PC-9 (cell line): ENCODE measurements around the gene PPIAL4G. TPM values are rescaled to one million over a fixed set of nuclear protein-coding genes. Genes with fewer than 3 reads are reported as not detected.
"Not testable (repeated sequence)": the region's sequence is repeated elsewhere in the genome, so short reads cannot be mapped to it uniquely, and the experiment has no call there.

Experiments
- BruUV-seq: library from RNA; stranded (reverse); fragments of 400-500 nt; replicated peaks from 2 replicates; lab custom pipeline; 2021; lab: Mats Ljungman, UMichigan
- CTCF ChIA-PET: fragments of 300-600 bp; sonication (Branson Sonifier 250); formaldehyde crosslinking; loops from one replicate; lab custom pipeline; 2022; ENCODE audit warnings: antibody characterized with exemption; lab: Charles Lee
- POLR2A ChIA-PET: fragments of 300-600 bp; sonication (Branson Sonifier 250); formaldehyde crosslinking; loops from one replicate; lab custom pipeline; 2022; ENCODE audit warnings: antibody characterized with exemption; ENCODE audit not compliant: unreplicated experiment; lab: Charles Lee
- DNase-seq, 2 experiments: peaks; one replicate each; pipeline versions ENCODE4 v3.0.0 to v3.0.0-alpha.2; 2015 to 2022; ENCODE audit warnings: mixed read lengths in 1 of 2
- H2AFZ ChIP-seq: fragments of 200-600 bp; sonication (generic); 2 replicates; pipeline ENCODE4 v1.8.1; 2017; ENCODE audit warnings: antibody characterized with exemption
- H3F3A ChIP-seq: fragments of 200-600 bp; sonication (generic); 2 replicates; pipeline ENCODE4 v1.8.1; 2017; ENCODE audit warnings: antibody characterized with exemption, mild to moderate bottlenecking, low read depth; ENCODE audit not compliant: insufficient read depth
- H3K27ac ChIP-seq: fragments of 200-600 bp; sonication (generic); 2 replicates; pipeline ENCODE4 v1.6.1; 2016; ENCODE audit warnings: mixed run types
- H3K27me3 ChIP-seq: fragments of 200-600 bp; sonication (generic); 2 replicates; pipeline ENCODE4 v1.6.1; 2016; ENCODE audit warnings: low read depth, mixed run types; ENCODE audit not compliant: insufficient read depth
- H3K36me3 ChIP-seq: fragments of 200-600 bp; sonication (generic); 2 replicates; pipeline ENCODE4 v1.6.1; 2016; ENCODE audit warnings: low read depth, mixed run types
- H3K4me1 ChIP-seq: fragments of 200-600 bp; sonication (generic); replicated peaks from 2 replicates; pipeline ENCODE4 v1.6.1; 2016; ENCODE audit warnings: mixed run types; ENCODE audit not compliant: insufficient read depth
- H3K4me2 ChIP-seq: fragments of 200-600 bp; sonication (generic); 2 replicates; pipeline ENCODE4 v1.6.1; 2017; ENCODE audit warnings: mixed run types
- H3K4me3 ChIP-seq: fragments of 200-600 bp; sonication (generic); 2 replicates; pipeline ENCODE4 v1.6.1; 2016; ENCODE audit warnings: mixed run types
- H3K79me2 ChIP-seq: fragments of 200-600 bp; sonication (generic); 2 replicates; pipeline ENCODE4 v1.6.1; 2017; ENCODE audit warnings: low read depth, mixed run types
- H3K9me2 ChIP-seq: fragments of 200-600 bp; sonication (generic); 2 replicates; pipeline ENCODE4 v1.8.1; 2017; ENCODE audit warnings: mild to moderate bottlenecking; ENCODE audit not compliant: insufficient read depth
- H3K9me3 ChIP-seq: fragments of 200-600 bp; sonication (generic); 2 replicates; pipeline ENCODE4 v1.8.1; 2016; ENCODE audit warnings: low read depth; ENCODE audit not compliant: insufficient read depth
- H4K20me1 ChIP-seq: fragments of 200-600 bp; sonication (generic); 2 replicates; pipeline ENCODE4 v1.8.1; 2017; ENCODE audit not compliant: insufficient read depth
- CTCF ChIP-seq: fragments of 200-600 bp; sonication (generic); conservative IDR thresholded peaks from 2 replicates; pipeline ENCODE4 v1.6.1; 2017; ENCODE audit warnings: mixed run types, antibody characterized with exemption, mild to moderate bottlenecking, moderate library complexity
- EZH2 ChIP-seq: fragments of 200-600 bp; sonication (generic); IDR thresholded peaks from 2 replicates; pipeline ENCODE4 v1.8.0; 2017; ENCODE audit warnings: antibody characterized with exemption, low read depth
- intact Hi-C: fragments of 100-400 bp; cut with micrococcal nuclease; formaldehyde crosslinking; loops from one replicate; pipeline ENCODE4 v1.10.0; 2022; ENCODE audit not compliant: unreplicated experiment
- total RNA-seq: library from RNA; stranded (reverse); gene quantifications from 2 replicates; pipeline ENCODE4 v1.2.3, GENCODE V29; 2021

Gene PPIAL4G
- total RNA-seq, 1 experiment from 2014 or later, result not detected

GRCh38 chr1:148434832-148435231 is 48.3 kb downstream of the PPIAL4G start:
- H3K4me3 ChIP-seq, result no peak overlapping the region

GRCh38 chr1:148432916-148433317 is 50.2 kb downstream of the PPIAL4G start:
- H3K9me2 ChIP-seq, H3K4me1 ChIP-seq, POLR2A ChIA-PET, H2AFZ ChIP-seq, intact Hi-C loops, H3K27me3 ChIP-seq, BruUV-seq, H3K4me3 ChIP-seq, H3K9me3 ChIP-seq, DNase-seq, CTCF ChIA-PET, H3F3A ChIP-seq, H3K4me2 ChIP-seq, H3K27ac ChIP-seq, H4K20me1 ChIP-seq, H3K36me3 ChIP-seq, H3K79me2 ChIP-seq: not testable (repeated sequence)

More at GRCh38 chr1:148434832-148435231, 48.3 kb downstream of the PPIAL4G start:
- DNase-seq, result no peak
- H3K36me3 ChIP-seq, result no peaks in the 10 kb centered on the region
- H3K27me3 ChIP-seq, result no peaks in the 10 kb centered on the region
- no peak overlapping the region for H2AFZ ChIP-seq
- H4K20me1 ChIP-seq, result no peaks in the 10 kb centered on the region
- no TSS peak for BruUV-seq
- intact Hi-C loops, result no loop called here
- no peaks in the 10 kb centered on the region for H3K4me1 ChIP-seq
- POLR2A ChIA-PET, result no interaction called here
- H3K27ac ChIP-seq, result no peak overlapping the region
- no peaks in the 10 kb centered on the region for H3K79me2 ChIP-seq
- TF ChIP-seq CTCF (no peak), EZH2 (no peak)
- no peaks in the 10 kb centered on the region for H3K9me3 ChIP-seq
- H3K4me2 ChIP-seq, result no peak overlapping the region
- H3F3A ChIP-seq, result no peaks in the 10 kb centered on the region
- CTCF ChIA-PET, result no interaction called here
- no peaks in the 10 kb centered on the region for H3K9me2 ChIP-seq

Other genes with a start within 250 kb of the PPIAL4G start
- gene NBPF14, start 112.7 kb upstream of the PPIAL4G start, total RNA-seq, result 39.3 and 43.3 TPM in 2 replicates